Glomerular visceral epithelial cell (primary cell): Measurements from ENCODE around the gene GRIN3A.

Experiments used
- DNase-seq: peaks from one replicate; pipeline ENCODE4 v3.0.0-alpha.2; 2016; ENCODE audit errors: extremely low spot score

The GRIN3A gene

GRCh38 chr9:101632611-101633010 lies 105.8 kb downstream of the GRIN3A start:
- DNase-seq: no peak

GRCh38 chr9:101631892-101632291 lies 106.6 kb downstream of the GRIN3A start:
- DNase-seq: no peak

- no peak for DNase-seq
Observed at GRCh38 chr9:101629636-101630035, 108.8 kb downstream of the GRIN3A start.

GRCh38 chr9:101628173-101628572 lies 110.3 kb downstream of the GRIN3A start:
- DNase-seq: no peak

GRCh38 chr9:101626295-101626694 lies 112.2 kb downstream of the GRIN3A start:
- no peak for DNase-seq

GRCh38 chr9:101625876-101626275 lies 112.6 kb downstream of the GRIN3A start:
- DNase-seq: no peak

- DNase-seq: no peak
Observed at GRCh38 chr9:101620452-101620851, 118.0 kb downstream of the GRIN3A start.

- DNase-seq: no peak
Observed at GRCh38 chr9:101618698-101619097, 119.7 kb downstream of the GRIN3A start.

GRCh38 chr9:101605547-101605946 lies 132.9 kb downstream of the GRIN3A start:
- no peak for DNase-seq

- no peak for DNase-seq
Observed at GRCh38 chr9:101604296-101604695, 134.2 kb downstream of the GRIN3A start.

- peak; percentile 49 for DNase-seq
Observed at GRCh38 chr9:101601904-101602765, 136.3 kb downstream of the GRIN3A start.

GRCh38 chr9:101594796-101595195 lies 143.7 kb downstream of the GRIN3A start, which contains the start of gene PPP3R2:
Gene PPP3R2, minus strand, starts transcription at chr9:101594969. Its CDS starts 48 bp downstream, at chr9:101594921.
- DNase-seq: no peak

- DNase-seq: no peak
Observed at GRCh38 chr9:101593345-101593744, 145.1 kb downstream of the GRIN3A start.

- DNase-seq: no peak
Observed at GRCh38 chr9:101592788-101593187, 145.7 kb downstream of the GRIN3A start.

GRCh38 chr9:101591787-101592446 lies 146.5 kb downstream of the GRIN3A start:
- DNase-seq: no peak

GRCh38 chr9:101590901-101591300 lies 147.5 kb downstream of the GRIN3A start:
- DNase-seq: no peak

GRCh38 chr9:101590074-101590473 lies 148.4 kb downstream of the GRIN3A start:
- peak; percentile 25 for DNase-seq

- no peak for DNase-seq
Observed at GRCh38 chr9:101587332-101588043, 151.0 kb downstream of the GRIN3A start.

- DNase-seq: no peak
Observed at GRCh38 chr9:101586651-101587050, 151.8 kb downstream of the GRIN3A start.

GRCh38 chr9:101585740-101586139 lies 152.7 kb downstream of the GRIN3A start:
- DNase-seq: no peak

- peak; percentile 5 for DNase-seq
Observed at GRCh38 chr9:101582553-101582952, 155.9 kb downstream of the GRIN3A start.
